ENCODE data around the gene NR1D2. TPM values are rescaled to one million over a fixed set of nuclear protein-coding genes. Genes with fewer than 3 reads are reported as not detected.

NR1D2 gene
- total RNA-seq, 2 experiments from 2014 or later: 5.0 to 5.7 TPM

- BruUV-seq (replicated peaks): no TSS peak
- H3K9me2 ChIP-seq (ENCODE audit: insufficient read depth, low read length): no peaks in the 10 kb centered on the region
- TF ChIP-seq EZH2phosphoT487 (IDR thresholded peaks at IDR 0.05; ENCODE audit: borderline replicate concordance, low read depth, low read length): no peak
- TF ChIP-seq CTCF (conservative IDR thresholded peaks at IDR 0.05; ENCODE audit: low read length): no peak
- CTCF ChIA-PET (ENCODE audit: unreplicated experiment): interaction anchor here (1.7 kb wide), 1 partner anchor 107 kb away, joined by 4 read pairs; no protein-coding TSS in a partner anchor
- H3K4me2 ChIP-seq (ENCODE audit: low read length): no peak overlapping the region
- H3K36me3 ChIP-seq (ENCODE audit: insufficient read depth, low read length): no peaks in the 10 kb centered on the region
- POLR2A ChIA-PET: interaction anchor here (1.1 to 2.1 kb wide), 3 partner anchors 12 to 108 kb away, joined by 4 to 8 read pairs (median 4); no protein-coding TSS in a partner anchor
- H3K4me3 ChIP-seq (ENCODE audit: low read depth, low read length, poor library complexity, severe bottlenecking): no peak overlapping the region
- intact Hi-C loops (cut with micrococcal nuclease; ENCODE audit: unreplicated experiment): loop anchor here (5.0 kb wide), 2 partner anchors 104 to 141 kb away; no protein-coding TSS in a partner anchor
- no peaks in the 10 kb centered on the region for H3K79me2 ChIP-seq (ENCODE audit: insufficient read depth, low read depth, low read length)
- H4K20me1 ChIP-seq (ENCODE audit: insufficient read depth, low read length): no peaks in the 10 kb centered on the region
- no peaks in the 10 kb centered on the region for H3K9me3 ChIP-seq (ENCODE audit: low read length)
- no peak overlapping the region for H2AFZ ChIP-seq (ENCODE audit: low read length)
- DNase-seq (ENCODE audit: low spot score): no peak
- H3K27ac ChIP-seq (ENCODE audit: low read depth, low read length, poor library complexity, severe bottlenecking): no peak overlapping the region
- H3K4me1 ChIP-seq (ENCODE audit: insufficient read depth, low read length, poor library complexity, severe bottlenecking): no peaks in the 10 kb centered on the region
Observed at GRCh38 chr3:23996095-23996524, 51.0 kb downstream of the NR1D2 start.

- Histone ChIP-seq H3K36me3 (ENCODE audit: insufficient read depth, low read length) (no peaks in the 10 kb centered on the region), H3K9me2 (ENCODE audit: insufficient read depth, low read length) (no peaks in the 10 kb centered on the region), H2AFZ (ENCODE audit: low read length) (no peak overlapping the region), H3K4me3 (ENCODE audit: low read depth, low read length, poor library complexity, severe bottlenecking) (no peak overlapping the region), H3K79me2 (ENCODE audit: insufficient read depth, low read depth, low read length) (no peaks in the 10 kb centered on the region), H4K20me1 (ENCODE audit: insufficient read depth, low read length) (no peaks in the 10 kb centered on the region), H3K4me2 (ENCODE audit: low read length) (no peak overlapping the region), H3K9me3 (ENCODE audit: low read length) (no peaks in the 10 kb centered on the region), H3K27ac (ENCODE audit: low read depth, low read length, poor library complexity, severe bottlenecking) (no peak overlapping the region), H3K4me1 (ENCODE audit: insufficient read depth, low read length, poor library complexity, severe bottlenecking) (no peaks in the 10 kb centered on the region)
- intact Hi-C loops (cut with micrococcal nuclease; ENCODE audit: unreplicated experiment): loop anchor here (1.0 to 5.0 kb wide), 3 partner anchors 107 to 239 kb away; no protein-coding TSS in a partner anchor
- TF ChIP-seq EZH2phosphoT487 (IDR thresholded peaks at IDR 0.05; ENCODE audit: borderline replicate concordance, low read depth, low read length): no peak
- peak; percentile 100 for TF ChIP-seq CTCF (conservative IDR thresholded peaks at IDR 0.05; ENCODE audit: low read length)
- no TSS peak for BruUV-seq (replicated peaks)
- DNase-seq (ENCODE audit: low spot score): peak; percentile 62
- ChIA-PET POLR2A (interaction anchor here (0.7 kb wide), 2 partner anchors 45 to 752 kb away, joined by 4 to 7 read pairs; no protein-coding TSS in a partner anchor), CTCF (ENCODE audit: unreplicated experiment) (no interaction called here)
Observed at GRCh38 chr3:23999012-23999641, 54.0 kb downstream of the NR1D2 start.

- no peak overlapping the region for H3K27ac ChIP-seq (ENCODE audit: low read depth, low read length, poor library complexity, severe bottlenecking)
- H3K4me1 ChIP-seq (ENCODE audit: insufficient read depth, low read length, poor library complexity, severe bottlenecking): no peaks in the 10 kb centered on the region
- no peak overlapping the region for H3K4me2 ChIP-seq (ENCODE audit: low read length)
- H4K20me1 ChIP-seq (ENCODE audit: insufficient read depth, low read length): no peaks in the 10 kb centered on the region
- H2AFZ ChIP-seq (ENCODE audit: low read length): no peak overlapping the region
- DNase-seq (ENCODE audit: low spot score): no peak
- ChIA-PET POLR2A (interaction anchor here (0.6 to 1.0 kb wide), 3 partner anchors 9 to 49 kb away, joined by 3 to 5 read pairs (median 5); no protein-coding TSS in a partner anchor), CTCF (ENCODE audit: unreplicated experiment) (no interaction called here)
- BruUV-seq (replicated peaks): no TSS peak
- H3K9me3 ChIP-seq (ENCODE audit: low read length): no peaks in the 10 kb centered on the region
- H3K4me3 ChIP-seq (ENCODE audit: low read depth, low read length, poor library complexity, severe bottlenecking): no peak overlapping the region
- no peaks in the 10 kb centered on the region for H3K36me3 ChIP-seq (ENCODE audit: insufficient read depth, low read length)
- H3K79me2 ChIP-seq (ENCODE audit: insufficient read depth, low read depth, low read length): no peaks in the 10 kb centered on the region
- TF ChIP-seq EZH2phosphoT487 (IDR thresholded peaks at IDR 0.05; ENCODE audit: borderline replicate concordance, low read depth, low read length) (no peak), CTCF (conservative IDR thresholded peaks at IDR 0.05; ENCODE audit: low read length) (no peak)
- intact Hi-C loops (cut with micrococcal nuclease; ENCODE audit: unreplicated experiment): no loop called here
- no peaks in the 10 kb centered on the region for H3K9me2 ChIP-seq (ENCODE audit: insufficient read depth, low read length)
Observed at GRCh38 chr3:24002129-24002528, 57.0 kb downstream of the NR1D2 start.

All from OCI-LY7 (cell line).